ENCODE measurements around the gene SENP1.

- TF ChIP-seq EZH2 (IDR thresholded peaks at IDR 0.05) (no peak), POLR2AphosphoS5 (IDR thresholded peaks at IDR 0.05; ENCODE audit: borderline replicate concordance, low read depth, low read length) (no peak), FOXP2 (optimal IDR thresholded peaks at IDR 0.05; ENCODE audit: control extremely low read depth, extremely low read length, insufficient read depth) (no peak)
Observed at GRCh38 chr12:48050174-48050573, 55.7 kb downstream of the SENP1 start.

Data from SK-N-MC (cell line).